ENCODE data around the gene NCMAP. TPM values are rescaled to one million over a fixed set of nuclear protein-coding genes. Genes with fewer than 3 reads are reported as not detected.
"Not testable (repeated sequence)": the region's sequence is repeated elsewhere in the genome, so short reads cannot be mapped to it uniquely, and the experiment has no call there.

NCMAP gene
- total RNA-seq, 2 donors from 2014 or later = 2.0 to 7.7 TPM

- TF ChIP-seq POLR2A (IDR thresholded peaks at IDR 0.05) = no peak
- TF ChIP-seq POLR2AphosphoS5 (IDR thresholded peaks at IDR 0.05) = no peak
- TF ChIP-seq, protein P1, sequence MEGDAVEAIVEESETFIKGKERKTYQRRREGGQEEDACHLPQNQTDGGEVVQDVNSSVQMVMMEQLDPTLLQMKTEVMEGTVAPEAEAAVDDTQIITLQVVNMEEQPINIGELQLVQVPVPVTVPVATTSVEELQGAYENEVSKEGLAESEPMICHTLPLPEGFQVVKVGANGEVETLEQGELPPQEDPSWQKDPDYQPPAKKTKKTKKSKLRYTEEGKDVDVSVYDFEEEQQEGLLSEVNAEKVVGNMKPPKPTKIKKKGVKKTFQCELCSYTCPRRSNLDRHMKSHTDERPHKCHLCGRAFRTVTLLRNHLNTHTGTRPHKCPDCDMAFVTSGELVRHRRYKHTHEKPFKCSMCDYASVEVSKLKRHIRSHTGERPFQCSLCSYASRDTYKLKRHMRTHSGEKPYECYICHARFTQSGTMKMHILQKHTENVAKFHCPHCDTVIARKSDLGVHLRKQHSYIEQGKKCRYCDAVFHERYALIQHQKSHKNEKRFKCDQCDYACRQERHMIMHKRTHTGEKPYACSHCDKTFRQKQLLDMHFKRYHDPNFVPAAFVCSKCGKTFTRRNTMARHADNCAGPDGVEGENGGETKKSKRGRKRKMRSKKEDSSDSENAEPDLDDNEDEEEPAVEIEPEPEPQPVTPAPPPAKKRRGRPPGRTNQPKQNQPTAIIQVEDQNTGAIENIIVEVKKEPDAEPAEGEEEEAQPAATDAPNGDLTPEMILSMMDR (IDR thresholded peaks at IDR 0.05) = no peak
- intact Hi-C loops (cut with DNase I) = no loop called here
- WGBS = 90% methylated on average over 6 of the region's 6 CpGs
- Histone ChIP-seq H3K9me3 (no peaks in the 10 kb centered on the region), H3K4me1 (replicated peaks) (no peaks in the 10 kb centered on the region), H3K4me3 (no peak overlapping the region), H3K27me3 (replicated peaks; ENCODE audit: insufficient read depth) (no peaks in the 10 kb centered on the region), H3K36me3 (no peaks in the 10 kb centered on the region), H3K27ac (no peak overlapping the region)
- no peak for DNase-seq (ENCODE audit: low spot score)
Measured at GRCh38 chr1:24525606-24526005, 30.3 kb upstream of the NCMAP start.

GRCh38 chr1:24526045-24526444 is 29.8 kb upstream of the NCMAP start:
- Histone ChIP-seq H3K4me1 (replicated peaks) (no peaks in the 10 kb centered on the region), H3K36me3 (no peaks in the 10 kb centered on the region), H3K27ac (no peak overlapping the region), H3K4me3 (no peak overlapping the region), H3K27me3 (replicated peaks; ENCODE audit: insufficient read depth) (no peaks in the 10 kb centered on the region), H3K9me3 (no peaks in the 10 kb centered on the region)
- no peak for DNase-seq (ENCODE audit: low spot score)
- TF ChIP-seq, protein P1 (IDR thresholded peaks at IDR 0.05) = no peak
- no peak for TF ChIP-seq POLR2A (IDR thresholded peaks at IDR 0.05)
- no peak for TF ChIP-seq POLR2AphosphoS5 (IDR thresholded peaks at IDR 0.05)
- WGBS = 94% methylated on average over 7 of the region's 7 CpGs
- intact Hi-C loops (cut with DNase I) = no loop called here

DNA sequence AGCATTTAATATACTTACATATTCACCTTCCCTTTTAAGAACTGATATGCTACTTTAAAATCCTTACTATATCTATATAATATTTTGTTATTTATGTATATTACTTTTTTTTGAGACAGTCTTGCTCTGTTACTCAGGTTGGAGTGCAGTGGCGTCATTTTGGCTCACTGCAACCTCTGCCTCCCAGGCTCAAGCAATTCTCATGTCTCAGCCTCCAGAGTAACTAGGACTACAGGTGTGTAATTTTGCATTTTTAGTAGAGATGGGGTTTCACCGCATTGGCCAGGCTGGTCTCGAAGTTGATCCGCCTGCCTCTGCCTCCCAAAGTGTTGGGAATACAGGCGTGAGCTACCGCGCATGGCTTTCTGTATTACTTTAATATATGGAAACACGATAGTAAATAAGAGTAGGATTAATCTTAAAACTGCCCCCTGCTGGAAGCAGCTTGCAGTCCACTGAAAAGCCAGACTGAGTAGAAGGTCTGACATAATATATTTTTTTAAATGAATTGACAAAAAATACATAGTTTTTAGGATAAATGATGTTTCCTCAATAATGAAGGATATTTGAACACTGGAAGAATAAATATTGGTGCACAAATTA is 28.8 kb upstream of the NCMAP start:
- TF ChIP-seq POLR2A (IDR thresholded peaks at IDR 0.05) = no peak
- TF ChIP-seq, protein P1 (IDR thresholded peaks at IDR 0.05) = peak in 2 of 4 experiments; percentile 29 to 44
- no peak for TF ChIP-seq POLR2AphosphoS5 (IDR thresholded peaks at IDR 0.05)
- no peak overlapping the region for H3K4me3 ChIP-seq
- intact Hi-C loops (cut with DNase I) = no loop called here
- no peaks in the 10 kb centered on the region for H3K9me3 ChIP-seq
- no peak for DNase-seq (ENCODE audit: low spot score)
- no peaks in the 10 kb centered on the region for H3K36me3 ChIP-seq
- no peaks in the 10 kb centered on the region for H3K27me3 ChIP-seq (replicated peaks; ENCODE audit: insufficient read depth)
- H3K27ac ChIP-seq = no peak overlapping the region
- 86% methylated on average over 8 of the region's 8 CpGs for WGBS
- H3K4me1 ChIP-seq (replicated peaks) = no peaks in the 10 kb centered on the region

- Histone ChIP-seq H3K27me3 (replicated peaks; ENCODE audit: insufficient read depth) (no peaks in the 10 kb centered on the region), H3K4me3 (no peak overlapping the region), H3K36me3 (no peaks in the 10 kb centered on the region), H3K9me3 (no peaks in the 10 kb centered on the region), H3K4me1 (replicated peaks) (no peaks in the 10 kb centered on the region), H3K27ac (no peak overlapping the region)
- DNase-seq (ENCODE audit: low spot score) = no peak
- 80% methylated on average over 2 of the region's 2 CpGs for WGBS
- TF ChIP-seq POLR2A (IDR thresholded peaks at IDR 0.05) = no peak
- no peak for TF ChIP-seq POLR2AphosphoS5 (IDR thresholded peaks at IDR 0.05)
- TF ChIP-seq, protein P1 (IDR thresholded peaks at IDR 0.05) = no peak
- intact Hi-C loops (cut with DNase I) = no loop called here
Measured at GRCh38 chr1:24528744-24529143, 27.1 kb upstream of the NCMAP start.

- H3K4me1 ChIP-seq (replicated peaks); DNase-seq (ENCODE audit: low spot score); intact Hi-C loops (cut with DNase I); H3K27ac ChIP-seq; H3K27me3 ChIP-seq (replicated peaks; ENCODE audit: insufficient read depth); H3K36me3 ChIP-seq; H3K9me3 ChIP-seq; H3K4me3 ChIP-seq: not testable (repeated sequence)
- 94% methylated on average over 7 of the region's 7 CpGs for WGBS
Measured at GRCh38 chr1:24529292-24529691, 26.6 kb upstream of the NCMAP start.
